Mucosa of gallbladder (tissue), 1 donor: ENCODE results near the gene SCRN2. TPM values are rescaled to one million over a fixed set of nuclear protein-coding genes. Genes with fewer than 3 reads are reported as not detected.

ENCODE experiments used
- DNase-seq: peaks from one replicate; pipeline ENCODE4 v3.0.0-alpha.2; 2020; ENCODE audit warnings: low spot score
- total RNA-seq: library from RNA; stranded (reverse); gene quantifications from one replicate; pipeline ENCODE4 v1.2.1, GENCODE V29; 2021
- donor health status: DM: no; HTN: no; CAD: no.

SCRN2 gene
- total RNA-seq, 1 donor from 2014 or later, result 35.4 TPM

DNA sequence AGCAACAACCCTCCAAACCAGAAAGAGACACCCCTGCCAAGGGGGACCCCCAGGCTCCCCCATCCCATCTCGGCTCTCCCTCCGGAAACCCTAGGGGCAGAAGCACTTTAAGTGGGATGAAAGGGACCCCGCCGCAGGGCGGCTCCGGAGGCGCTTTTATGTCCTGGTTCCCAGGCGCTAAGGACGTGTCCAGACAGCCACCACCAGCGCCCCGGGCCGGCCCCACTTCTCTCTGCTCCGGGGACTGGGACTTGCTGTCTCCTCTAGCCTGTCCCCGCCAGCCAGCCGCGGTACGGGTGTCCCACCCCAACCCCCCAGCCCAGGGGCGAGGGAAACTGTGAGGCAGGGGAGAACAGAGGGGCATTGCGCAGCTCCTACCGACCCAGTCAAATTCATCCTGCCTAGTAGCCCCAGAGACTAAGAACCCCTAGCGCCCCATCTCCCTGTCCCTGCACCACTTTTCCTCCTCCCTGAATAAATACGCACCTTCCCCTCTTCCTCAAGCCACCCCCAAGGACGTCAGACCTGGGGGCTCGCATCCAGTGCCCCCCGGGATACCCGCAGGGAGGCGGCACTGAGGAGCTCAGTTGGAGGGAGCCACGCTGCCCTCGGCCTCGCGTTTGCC is 5.8 kb upstream of the SCRN2 start:
- DNase-seq, result no peak

DNA sequence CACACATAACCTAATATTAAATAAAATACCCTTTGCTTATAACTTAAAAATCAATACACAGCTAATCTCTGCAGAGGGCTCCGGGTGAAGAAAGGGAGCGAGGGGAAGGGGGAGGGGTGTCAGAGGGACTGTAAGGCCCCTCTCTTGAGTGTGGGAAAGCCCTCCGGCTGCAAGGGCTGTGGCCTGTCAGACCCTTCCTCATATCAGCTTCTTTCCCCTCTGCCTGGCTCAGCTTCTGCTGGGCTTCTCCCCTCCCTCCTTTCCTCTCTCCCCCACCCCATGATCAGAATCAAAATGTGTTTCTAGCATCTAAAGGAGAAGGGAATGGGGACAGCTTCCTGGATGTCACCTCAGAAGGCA is 4.6 kb upstream of the SCRN2 start:
- no peak for DNase-seq

DNA sequence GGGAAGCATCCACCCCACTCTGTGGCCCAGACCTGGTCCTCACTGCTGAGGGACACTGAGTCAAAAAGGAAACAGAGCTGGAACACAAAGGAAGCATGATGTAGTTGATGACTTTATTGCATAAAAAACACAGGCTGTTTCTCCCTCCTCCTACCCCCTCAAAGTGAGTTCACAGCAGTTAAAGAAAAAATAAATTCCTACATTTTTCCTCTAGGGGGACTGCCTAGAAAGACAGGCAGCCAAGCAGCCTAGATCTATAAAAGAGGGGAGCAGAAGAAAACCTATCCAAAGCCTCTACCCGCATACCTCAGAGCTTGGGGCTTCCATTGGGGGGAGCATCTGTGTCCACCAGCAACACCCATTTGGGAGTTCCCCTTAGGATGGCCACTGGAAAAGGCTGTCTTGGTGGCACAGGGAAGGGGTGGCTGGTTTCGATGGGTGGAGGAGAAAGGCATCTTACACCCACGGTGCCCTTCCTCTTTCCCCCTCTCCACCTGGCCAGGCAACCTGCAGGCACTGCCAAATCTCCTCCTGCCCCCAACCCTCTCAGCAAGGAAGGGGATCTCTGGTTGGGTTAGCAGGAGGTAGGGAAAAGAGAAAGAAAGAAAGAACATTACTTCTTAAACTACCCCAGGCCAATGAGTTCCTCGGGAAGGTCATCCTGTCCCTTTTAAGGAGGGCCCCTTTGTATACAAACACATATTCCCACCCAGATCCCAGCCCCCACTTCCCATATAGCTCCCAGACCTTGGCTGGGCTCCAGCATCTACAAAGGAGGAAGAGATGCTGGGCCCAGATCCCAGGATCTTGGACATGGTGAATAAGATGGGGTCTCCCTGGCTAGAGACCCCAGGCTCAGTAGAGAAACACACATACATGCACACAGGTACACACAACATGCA is 4.0 kb upstream of the SCRN2 start:
- no peak for DNase-seq

DNA sequence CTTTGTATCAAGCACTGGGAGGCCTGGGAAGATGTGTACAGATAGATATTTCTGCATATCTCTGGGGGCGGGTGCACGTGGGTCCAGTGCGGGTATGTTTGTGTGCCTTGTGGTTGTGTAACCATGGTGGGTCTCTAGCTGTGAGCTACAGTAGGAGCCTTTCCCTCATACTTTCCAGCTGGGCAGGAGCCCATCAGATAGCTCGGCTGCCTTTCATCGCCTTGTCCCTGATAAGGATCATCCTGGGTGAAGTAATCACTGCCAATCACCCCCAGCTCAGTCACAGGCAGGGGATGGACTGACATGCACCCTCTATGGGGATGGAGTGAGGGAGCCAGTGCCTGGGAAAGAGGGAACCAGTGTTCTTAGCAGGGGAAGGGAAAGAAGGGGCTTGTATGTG is 3.2 kb upstream of the SCRN2 start:
- no peak for DNase-seq

DNA sequence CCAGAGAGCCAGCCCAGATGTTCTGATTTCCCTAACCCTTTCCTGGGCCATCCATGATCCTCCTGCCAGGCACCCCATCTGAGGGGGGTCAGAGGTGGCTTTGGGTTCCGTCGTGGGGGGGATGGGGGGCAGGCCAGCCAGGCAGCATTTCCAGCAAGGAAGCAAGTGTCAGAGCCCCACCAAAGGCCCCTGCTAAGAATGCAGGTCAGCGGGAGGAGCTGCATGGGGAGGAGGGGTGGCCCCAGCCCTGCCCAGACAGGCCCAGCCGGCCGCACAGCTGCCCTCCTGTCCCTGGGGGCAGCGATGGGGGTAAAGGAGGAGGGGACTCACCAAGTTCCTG is 2.3 kb upstream of the SCRN2 start:
- DNase-seq, result no peak

DNA sequence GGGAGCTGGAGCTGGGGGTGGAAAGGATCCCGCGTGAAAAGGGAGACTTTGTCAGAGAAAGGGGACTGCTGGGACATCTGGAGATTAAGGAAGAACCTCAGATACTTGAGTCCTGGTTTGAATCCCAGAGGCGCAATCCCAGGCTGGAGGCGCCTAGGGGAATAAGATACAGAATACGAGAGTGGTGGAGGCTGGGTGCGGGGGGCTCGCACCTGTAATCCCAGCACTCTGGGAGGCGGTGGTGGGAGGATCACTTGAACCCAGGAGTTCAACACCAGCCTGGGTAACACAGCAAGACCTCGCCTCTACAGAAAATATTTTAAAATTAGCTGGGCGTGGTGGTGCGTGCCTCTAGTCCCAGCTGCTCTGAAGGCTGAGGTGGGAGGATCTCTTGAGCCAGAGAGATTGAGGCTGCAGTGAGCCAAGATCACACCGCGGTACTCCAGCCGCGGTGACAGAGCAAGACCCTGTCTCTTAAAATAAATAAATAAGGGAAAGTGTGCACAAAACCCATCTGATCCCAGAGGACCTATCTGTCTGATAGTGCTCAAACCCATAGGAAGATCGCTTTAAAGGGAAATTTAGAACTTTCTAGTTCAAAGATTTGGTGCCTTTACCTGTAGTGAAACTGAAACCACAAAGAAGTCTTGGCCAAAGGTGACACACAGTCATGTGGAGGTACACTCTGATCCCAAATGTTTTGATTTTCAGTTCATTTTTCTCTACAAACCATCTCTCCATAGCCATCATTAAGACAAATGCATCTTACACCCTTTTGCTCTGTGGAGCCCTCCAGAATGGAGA is 617 bp upstream of the SCRN2 start:
- DNase-seq, result no peak

DNA sequence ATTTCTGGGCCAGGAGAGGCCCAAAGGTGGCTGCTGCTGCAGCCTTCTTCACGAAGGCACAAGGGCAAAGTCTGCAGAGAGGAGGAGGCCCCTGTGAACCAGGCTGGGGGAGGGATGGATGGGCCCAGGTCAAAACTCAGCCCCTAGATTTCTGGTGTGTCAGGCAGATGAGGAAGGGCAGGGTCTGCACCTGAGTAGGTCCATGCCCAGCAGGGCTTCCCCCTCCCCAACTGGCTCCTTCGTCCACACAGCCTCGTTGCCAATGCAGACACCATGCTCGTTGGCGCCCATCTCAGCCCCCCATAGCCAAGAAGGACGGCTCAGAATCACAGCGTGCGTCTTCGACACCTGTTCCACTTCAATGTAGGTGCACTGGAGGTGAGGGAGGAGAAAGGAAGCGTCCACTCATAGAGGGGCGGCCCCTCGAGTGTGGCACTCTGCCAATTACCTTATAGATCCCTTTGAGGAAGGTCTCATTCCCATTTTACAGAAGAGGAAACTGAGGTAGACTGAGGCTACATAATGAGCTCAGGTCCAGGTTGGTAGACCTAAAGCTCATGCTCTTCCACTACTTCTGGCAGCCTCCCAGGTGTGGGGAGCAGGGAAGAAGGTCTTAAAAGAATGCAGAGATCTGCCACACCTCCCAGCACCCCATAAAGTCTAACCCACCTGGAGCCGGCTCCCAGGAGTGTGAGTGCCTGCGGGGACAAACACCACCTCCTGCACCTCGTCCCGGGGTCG is 902 bp downstream of the SCRN2 start:
- no peak for DNase-seq

DNA sequence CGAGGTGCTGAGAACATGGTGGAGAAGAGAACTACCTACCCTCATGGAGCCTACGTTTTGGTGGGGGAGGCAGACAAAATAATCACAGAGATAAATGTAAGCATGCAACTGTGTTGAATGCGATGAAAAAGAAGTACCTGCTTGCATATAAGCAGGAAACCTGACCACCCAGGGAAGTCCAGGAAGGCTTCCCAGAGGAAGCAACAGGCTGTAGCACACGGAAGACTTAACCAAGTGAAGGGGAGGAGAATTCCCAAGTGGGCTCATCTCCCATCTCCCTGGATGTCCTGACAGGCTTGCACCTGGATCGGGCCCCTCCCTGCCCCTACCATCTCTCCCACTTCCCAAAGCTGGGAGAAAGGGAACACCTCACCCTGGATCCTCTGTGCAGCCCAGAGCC is 2.0 kb downstream of the SCRN2 start:
- no peak for DNase-seq

DNA sequence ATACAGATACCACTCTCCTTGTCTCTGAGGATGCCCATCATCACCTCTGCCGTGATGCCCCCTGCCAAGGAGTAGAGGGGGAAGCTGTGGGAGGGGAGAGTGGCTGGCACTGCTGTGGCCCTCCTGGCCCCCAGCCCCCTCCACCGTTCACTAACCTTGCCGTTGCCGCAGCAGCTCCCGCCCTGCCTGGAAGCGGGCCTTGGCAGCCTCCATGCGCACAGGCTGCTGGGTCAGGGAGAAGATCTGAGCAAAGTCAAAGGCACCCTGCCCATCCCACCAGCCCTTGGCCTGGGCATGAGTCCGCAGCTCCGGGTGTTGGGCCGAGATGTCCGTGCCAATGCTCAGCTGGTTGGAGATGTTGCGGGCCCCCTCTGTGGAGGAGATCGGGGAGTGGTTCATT is 2.4 kb downstream of the SCRN2 start:
- DNase-seq, result no peak

DNA sequence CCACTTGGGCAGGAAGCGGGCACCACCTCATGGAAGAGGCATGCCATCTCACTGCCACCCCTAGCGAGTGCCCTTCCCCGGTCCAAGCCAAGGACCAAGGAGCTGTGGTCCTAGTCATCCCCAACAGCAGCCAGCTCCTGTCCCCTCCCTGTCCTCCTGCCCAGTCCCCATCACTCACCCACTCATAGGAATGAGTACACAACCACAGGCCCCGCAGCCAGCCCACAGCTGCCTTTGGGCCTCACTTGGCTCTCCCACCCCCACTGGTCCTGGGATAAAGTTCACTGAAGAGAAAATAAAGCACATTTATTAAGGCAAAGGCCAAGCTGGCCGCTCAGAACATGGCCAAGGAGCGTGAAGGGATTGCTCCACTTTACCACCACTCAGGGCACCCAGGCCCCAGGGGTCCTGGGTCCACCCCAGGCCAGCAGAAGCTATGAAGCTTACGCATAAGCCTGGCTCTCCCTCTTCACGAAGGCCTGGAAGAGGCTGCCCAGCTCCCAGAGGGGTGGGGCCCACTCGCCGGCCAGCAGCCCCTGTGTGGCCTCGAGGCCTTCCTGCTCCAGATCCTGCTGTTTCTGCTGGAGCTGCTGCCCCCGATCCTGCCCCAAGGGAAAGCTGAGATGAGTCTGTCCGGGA is 3.6 kb downstream of the SCRN2 start:
- no peak for DNase-seq

DNA sequence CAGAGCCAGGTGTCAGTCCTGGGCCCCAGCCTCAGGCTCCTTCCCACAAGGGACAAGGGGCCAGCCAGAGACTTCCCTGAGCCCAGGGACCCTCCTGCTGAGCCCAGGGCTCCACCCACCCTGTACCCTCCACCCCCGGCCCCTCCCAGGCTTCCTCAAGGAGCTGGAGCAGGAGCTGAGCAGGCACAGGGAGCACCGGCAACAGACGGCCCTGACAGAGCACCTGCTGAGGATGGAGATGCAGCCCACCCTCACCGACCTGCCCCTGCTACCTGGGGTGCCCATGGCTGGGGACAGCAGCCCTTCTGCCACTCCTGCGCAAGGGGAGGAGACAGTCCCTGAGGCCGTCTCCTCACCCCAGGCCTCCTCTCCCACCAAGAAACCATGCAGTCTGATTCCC is 4.5 kb downstream of the SCRN2 start:
- no peak for DNase-seq

DNA sequence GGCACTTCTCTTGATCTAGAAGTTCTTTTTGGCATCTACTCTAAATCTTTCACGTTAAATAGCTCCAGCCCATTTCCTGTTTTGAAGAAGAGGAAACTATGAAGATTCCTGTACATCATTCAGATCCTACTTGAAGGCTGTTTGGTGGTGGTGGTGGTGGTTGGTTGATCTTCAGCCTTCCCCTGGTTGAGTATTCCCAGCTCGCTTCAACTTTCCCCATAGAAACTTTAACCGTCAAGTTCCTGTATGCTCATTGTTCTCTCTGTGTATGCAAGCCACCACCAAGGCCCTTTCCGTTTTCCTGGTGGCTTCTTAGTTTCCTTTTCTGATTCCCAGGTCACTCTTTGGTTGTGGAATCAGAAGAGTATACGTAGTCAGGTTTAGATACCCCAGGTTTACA is 6.3 kb downstream of the SCRN2 start:
- DNase-seq, result no peak

DNA sequence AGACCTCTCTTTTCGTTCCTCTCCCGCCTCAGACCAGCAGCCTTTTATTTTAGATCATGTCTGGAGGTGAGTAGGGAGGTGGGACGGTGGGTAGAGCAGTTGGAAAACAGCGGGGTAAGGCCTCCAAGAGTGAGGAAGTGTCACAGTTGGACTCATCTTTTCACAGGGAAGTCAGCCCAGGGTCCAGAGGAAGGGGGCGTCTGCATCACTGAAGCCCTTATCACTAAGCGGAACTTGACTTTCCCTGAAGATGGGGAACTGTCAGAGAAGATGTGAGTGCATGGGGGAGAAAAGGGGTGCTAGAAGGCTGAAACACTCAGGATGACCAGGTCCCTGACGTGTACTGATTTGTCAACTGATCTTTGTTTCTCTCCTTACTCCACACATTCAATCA is 9.1 kb downstream of the SCRN2 start:
- peak; percentile 17 for DNase-seq

DNA sequence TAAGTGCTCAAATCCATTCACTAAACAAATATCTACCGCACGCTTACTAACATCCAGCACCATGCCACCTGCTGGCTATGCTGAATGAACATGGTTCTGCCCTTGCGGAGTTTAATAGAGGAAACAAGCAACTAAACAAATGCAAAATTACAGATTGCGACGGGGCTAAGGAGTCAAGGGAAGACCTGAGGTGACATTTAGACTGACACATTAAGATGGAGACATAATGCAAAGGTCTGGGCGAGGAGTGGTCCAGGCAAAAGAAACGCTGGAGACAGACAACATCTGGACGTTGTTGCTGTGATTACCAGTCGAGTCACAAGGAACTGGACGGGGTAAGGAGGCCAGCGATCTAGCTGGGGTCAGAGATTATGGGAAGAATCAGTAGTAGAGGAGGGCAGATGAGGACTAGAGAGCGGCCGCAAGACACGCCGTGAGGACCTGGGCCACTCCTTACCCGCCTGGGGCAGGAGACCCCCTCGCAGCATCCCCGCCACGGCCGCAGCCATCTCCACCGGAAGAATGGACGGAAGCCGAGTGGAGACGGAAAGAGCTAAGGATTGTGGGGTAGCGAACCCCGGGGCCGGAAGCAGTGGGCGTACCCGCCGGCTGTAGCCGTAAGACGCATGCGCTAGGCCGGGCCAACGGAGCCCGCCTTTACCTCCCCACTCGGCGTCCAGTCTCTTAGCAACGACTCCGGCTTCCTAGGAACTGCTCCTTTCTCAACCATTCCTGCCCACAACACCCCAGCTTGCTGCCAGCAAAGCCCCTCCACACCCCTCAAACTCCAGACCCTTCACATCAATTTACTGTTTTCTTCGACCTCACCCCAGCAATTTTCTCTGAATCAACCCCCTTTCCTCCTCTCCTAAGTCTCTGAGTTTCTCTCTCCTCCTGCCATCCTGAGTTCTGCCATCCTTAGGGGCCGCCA is 9.8 kb downstream of the SCRN2 start, which contains the start of the genes LRRC46 and MRPL10:
TSS of gene LRRC46 (plus strand) at position 668 of the 931 bp plus-strand sequence. CDS start 320 bp downstream, outside the sequence.
TSS of gene MRPL10 (minus strand) at position 539 of the 931 bp plus-strand sequence. CDS start at position 509, 30 bp downstream.
- DNase-seq, result peak; percentile 94

DNA sequence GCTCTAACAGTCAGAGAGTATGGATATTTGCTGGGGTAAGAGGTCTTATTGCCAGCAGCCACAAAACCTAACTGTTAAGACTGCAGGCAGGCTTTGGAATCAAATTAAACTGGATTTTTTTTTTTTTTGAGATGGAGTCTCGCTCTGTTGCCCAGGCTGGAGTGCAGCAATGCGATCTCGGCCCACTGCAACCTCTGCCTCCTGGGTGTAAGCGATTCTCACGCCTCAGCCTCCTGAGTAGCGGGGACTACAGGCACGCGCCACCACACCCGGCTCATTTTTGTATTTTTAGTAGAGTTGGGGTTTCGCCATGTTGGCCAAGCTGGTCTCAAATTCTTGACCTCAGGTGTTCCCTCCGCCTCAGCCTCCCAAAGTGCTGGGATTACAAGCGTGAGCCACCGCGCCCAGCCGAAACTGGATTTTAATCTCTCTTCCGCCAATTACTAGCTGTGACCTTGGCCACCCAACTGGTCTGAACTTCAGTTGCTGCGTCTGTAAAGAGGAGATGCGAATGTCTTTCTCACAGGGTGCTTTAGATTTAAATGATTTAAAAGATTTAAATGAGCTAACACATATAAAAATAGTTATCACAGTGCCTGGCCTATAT is 10.6 kb downstream of the SCRN2 start:
- no peak for DNase-seq

DNA sequence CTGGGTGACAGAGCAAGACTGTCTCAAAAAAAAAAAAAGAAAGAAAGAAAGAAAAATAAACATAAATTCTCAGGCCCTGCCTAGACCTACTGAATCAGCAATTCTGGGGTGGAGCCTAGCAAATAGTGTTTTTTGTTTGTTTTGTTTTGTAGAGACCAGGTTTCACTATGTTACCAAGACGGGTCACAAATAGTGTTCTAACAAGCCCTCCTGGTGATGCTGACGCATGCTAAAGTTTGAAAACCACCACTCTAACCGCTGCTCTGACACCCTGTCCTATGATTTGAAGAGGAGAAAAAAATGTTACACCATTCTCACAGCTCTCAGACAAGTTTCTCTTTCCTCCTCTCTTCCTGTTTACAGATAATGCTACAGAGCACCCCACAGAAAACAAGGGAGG is 11.2 kb downstream of the SCRN2 start:
- peak; percentile 18 for DNase-seq

DNA sequence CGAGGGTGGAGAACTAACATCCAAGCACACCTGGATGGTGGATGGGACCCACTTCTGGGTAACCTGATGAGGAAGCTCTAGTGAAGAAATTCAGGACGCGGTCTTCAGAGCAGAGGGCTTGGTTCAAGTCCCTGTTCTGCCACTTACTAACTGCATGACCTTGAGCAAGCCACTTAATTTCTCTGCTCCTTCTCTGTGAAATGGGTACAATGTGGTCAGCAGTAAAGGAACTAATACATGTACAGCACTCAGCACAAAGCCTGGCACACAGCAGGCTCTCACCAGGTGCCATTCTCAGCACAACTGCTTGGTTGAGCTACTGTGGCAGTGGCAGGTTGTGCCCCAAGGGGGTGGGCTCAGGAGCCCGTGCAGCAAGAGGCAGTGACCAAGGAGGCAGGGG is 17.6 kb downstream of the SCRN2 start:
- DNase-seq, result no peak

DNA sequence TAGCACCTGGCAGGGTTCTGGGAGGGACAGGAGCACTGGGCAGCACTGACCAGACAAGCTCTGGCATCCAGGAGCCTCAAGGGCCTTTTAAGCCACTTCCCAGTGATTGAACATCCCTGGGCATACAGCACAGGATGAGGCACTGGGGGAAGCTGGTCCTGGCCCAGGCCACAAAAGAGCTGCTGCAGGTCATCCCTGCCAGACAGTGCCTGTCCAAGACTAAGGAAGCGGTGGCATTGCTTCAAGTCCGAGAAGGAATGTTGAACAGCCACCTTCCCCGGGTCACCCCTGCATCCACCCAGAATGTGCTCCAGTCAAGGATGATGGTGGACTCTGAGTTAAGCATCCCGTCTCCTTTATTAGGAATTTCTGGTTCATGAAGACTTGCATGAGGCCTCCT is 18.3 kb downstream of the SCRN2 start:
- DNase-seq, result no peak
